ENCODE results near the gene C6orf52.

DNA sequence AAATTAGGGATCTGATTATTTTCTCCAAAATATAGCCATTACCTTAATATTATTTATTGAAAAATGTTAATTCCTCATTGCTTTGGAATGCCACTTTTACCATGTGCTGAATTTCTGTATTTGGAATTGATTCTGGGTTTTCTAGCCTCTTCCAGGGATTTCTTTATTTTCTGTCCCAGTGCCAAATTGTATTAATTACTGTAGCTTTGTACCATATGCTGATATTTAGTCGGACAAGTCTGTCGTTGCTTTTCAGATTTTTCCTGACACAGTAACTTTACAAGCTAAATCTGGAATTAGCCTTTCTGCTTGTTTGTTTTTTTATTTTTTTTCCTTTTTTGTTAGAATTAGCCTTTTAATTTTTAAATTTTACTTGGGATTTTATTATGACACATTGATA is 42.3 kb upstream of the C6orf52 start:
- TF ChIP-seq, protein P1, sequence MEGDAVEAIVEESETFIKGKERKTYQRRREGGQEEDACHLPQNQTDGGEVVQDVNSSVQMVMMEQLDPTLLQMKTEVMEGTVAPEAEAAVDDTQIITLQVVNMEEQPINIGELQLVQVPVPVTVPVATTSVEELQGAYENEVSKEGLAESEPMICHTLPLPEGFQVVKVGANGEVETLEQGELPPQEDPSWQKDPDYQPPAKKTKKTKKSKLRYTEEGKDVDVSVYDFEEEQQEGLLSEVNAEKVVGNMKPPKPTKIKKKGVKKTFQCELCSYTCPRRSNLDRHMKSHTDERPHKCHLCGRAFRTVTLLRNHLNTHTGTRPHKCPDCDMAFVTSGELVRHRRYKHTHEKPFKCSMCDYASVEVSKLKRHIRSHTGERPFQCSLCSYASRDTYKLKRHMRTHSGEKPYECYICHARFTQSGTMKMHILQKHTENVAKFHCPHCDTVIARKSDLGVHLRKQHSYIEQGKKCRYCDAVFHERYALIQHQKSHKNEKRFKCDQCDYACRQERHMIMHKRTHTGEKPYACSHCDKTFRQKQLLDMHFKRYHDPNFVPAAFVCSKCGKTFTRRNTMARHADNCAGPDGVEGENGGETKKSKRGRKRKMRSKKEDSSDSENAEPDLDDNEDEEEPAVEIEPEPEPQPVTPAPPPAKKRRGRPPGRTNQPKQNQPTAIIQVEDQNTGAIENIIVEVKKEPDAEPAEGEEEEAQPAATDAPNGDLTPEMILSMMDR (IDR thresholded peaks at IDR 0.05; ENCODE audit: extremely low read depth in 1 of 2, insufficient read depth in 1 of 2, low read depth in 1 of 2, low read length in 2 of 2), result no peak
- no peak for TF ChIP-seq GATA2 (IDR thresholded peaks at IDR 0.05; ENCODE audit: insufficient read depth, insufficient read length, low read depth, low read length)
- TF ChIP-seq POLR2A (IDR thresholded peaks at IDR 0.05; ENCODE audit: low read depth, low read length), result no peak
- TF ChIP-seq MAX (IDR thresholded peaks at IDR 0.05; ENCODE audit: insufficient read depth, insufficient read length), result no peak
- TF ChIP-seq POLR2AphosphoS5 (IDR thresholded peaks at IDR 0.05; ENCODE audit: insufficient read depth, low read depth, low read length), result no peak

All from endothelial cell of umbilical vein (primary cell).